LNCaP clone FGC (cell line): ENCODE results near the gene KIRREL3.

ENCODE experiments used
- DNase-seq: peaks from one replicate; pipeline ENCODE4 v3.0.0-alpha.2; 2011; ENCODE audit warnings: low read depth
- H3K4me3 ChIP-seq: 2 replicates; pipeline ENCODE4 v1.5.1; 2011; ENCODE audit warnings: mild to moderate bottlenecking, low read depth, low read length, control low read depth
- TF ChIP-seq, protein P1 (sequence below): IDR thresholded peaks from 2 replicates; pipeline ENCODE4 v1.5.1; 2012; ENCODE audit warnings: mild to moderate bottlenecking; ENCODE audit not compliant: control insufficient read depth, insufficient read depth; ENCODE audit errors: extremely low read depth

The KIRREL3 gene

DNA sequence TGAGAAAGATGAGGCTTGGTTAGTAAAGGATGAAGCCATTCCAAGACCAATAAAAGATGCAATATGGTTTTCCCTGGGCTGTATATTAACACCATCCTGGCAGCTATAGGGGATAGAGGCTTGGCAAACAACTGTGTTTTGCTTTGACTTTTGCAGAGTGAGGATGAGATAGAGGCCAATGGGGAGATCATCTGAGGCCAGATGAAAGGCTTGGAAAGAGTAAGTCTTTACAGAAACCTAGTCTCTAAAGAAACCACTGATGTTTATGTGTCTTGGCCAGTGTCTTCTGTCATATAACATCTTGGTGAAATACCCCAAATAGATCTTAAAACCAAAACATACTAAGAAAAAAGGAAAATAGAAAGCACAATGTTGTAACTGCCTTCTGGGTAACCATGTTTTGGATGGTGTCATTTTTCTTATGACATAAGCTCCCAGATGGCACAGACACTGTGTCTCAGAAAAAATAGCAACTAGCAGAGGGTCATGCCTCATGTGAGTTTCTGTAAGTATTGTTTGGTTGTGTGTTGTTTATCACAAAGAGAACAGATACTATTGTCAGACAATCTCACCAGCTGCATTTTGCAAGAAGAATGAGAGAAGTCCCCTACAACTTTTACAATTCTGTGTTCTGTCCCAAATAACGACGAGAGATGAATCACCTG is 339.7 kb downstream of the KIRREL3 start:
- TF ChIP-seq, protein P1, sequence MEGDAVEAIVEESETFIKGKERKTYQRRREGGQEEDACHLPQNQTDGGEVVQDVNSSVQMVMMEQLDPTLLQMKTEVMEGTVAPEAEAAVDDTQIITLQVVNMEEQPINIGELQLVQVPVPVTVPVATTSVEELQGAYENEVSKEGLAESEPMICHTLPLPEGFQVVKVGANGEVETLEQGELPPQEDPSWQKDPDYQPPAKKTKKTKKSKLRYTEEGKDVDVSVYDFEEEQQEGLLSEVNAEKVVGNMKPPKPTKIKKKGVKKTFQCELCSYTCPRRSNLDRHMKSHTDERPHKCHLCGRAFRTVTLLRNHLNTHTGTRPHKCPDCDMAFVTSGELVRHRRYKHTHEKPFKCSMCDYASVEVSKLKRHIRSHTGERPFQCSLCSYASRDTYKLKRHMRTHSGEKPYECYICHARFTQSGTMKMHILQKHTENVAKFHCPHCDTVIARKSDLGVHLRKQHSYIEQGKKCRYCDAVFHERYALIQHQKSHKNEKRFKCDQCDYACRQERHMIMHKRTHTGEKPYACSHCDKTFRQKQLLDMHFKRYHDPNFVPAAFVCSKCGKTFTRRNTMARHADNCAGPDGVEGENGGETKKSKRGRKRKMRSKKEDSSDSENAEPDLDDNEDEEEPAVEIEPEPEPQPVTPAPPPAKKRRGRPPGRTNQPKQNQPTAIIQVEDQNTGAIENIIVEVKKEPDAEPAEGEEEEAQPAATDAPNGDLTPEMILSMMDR: no peak
- no peak for DNase-seq
- H3K4me3 ChIP-seq: no peak overlapping the region

DNA sequence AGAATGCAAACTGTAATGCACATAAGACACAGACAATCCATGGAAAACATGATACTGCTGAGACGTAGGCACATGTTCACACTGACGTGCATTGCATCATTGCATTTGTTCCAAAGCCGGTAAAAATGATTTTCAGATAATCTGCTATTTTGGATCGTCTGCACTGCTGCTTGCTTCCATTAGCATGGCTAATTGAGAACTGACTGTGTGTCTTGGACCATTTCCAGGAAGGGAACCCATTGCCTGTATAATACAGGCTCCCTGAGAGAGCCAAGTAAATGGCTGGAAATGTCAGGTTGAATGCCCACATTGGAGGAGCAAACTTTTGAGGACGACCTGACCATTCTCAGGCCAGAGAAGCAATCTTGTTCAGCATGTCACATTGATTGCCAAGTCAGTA is 340.2 kb downstream of the KIRREL3 start:
- no peak for DNase-seq
- no peak overlapping the region for H3K4me3 ChIP-seq
- TF ChIP-seq, protein P1: no peak

DNA sequence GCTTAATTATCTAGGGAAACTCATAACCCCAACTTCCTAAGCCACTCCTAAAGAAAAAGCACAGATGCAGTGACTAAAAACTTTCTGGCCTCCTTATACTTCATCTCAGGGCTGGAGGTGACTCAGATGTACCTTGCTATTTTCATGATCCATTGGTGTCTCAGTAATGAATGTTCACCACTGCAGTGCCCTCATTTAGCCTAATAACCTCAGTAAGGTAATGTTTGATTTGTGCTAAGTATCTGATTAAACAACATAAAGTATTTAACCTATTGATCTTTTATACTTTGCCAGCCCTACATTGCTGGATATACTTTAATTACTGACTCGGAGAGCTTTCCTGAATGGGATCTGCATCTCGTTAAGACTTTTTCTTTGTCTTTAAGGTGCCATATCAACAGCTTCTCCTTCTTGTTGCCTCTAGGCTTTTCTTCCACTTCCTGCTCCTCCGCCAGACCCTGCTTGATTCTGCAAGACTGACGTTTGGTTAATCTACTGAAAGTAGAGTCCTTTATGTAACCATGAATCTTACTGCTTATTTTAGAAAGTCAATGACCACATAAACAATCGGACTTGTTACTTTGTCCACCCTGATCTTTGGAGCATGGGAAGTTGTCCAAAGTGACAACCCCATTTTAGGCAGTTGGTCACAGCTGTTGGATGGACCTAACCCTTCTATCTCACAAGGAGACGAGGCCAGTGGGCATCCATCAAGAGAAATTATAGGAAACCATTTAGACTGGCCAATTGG is 342.1 kb downstream of the KIRREL3 start:
- no peak for DNase-seq

DNA sequence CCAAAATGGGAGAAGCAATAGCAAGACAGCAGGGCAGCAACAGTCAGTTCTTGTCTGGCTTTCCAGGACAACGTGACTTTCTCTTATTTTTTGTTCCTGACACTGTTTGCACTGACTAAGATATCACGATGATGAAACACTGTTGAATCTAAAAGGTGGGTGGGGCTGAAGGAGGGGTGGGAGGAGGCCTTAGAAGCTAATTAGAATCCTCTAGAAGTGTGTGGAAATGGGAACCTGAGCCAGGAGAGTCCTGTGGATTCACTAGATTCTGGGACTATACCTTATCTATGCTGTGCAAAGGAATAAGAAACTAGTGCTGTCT is 344.8 kb downstream of the KIRREL3 start:
- TF ChIP-seq, protein P1: no peak
- no peak for DNase-seq

More for the DNA sequence above, 342.1 kb downstream of the KIRREL3 start:
- H3K4me3 ChIP-seq: no peak overlapping the region
- TF ChIP-seq, protein P1: no peak

DNA sequence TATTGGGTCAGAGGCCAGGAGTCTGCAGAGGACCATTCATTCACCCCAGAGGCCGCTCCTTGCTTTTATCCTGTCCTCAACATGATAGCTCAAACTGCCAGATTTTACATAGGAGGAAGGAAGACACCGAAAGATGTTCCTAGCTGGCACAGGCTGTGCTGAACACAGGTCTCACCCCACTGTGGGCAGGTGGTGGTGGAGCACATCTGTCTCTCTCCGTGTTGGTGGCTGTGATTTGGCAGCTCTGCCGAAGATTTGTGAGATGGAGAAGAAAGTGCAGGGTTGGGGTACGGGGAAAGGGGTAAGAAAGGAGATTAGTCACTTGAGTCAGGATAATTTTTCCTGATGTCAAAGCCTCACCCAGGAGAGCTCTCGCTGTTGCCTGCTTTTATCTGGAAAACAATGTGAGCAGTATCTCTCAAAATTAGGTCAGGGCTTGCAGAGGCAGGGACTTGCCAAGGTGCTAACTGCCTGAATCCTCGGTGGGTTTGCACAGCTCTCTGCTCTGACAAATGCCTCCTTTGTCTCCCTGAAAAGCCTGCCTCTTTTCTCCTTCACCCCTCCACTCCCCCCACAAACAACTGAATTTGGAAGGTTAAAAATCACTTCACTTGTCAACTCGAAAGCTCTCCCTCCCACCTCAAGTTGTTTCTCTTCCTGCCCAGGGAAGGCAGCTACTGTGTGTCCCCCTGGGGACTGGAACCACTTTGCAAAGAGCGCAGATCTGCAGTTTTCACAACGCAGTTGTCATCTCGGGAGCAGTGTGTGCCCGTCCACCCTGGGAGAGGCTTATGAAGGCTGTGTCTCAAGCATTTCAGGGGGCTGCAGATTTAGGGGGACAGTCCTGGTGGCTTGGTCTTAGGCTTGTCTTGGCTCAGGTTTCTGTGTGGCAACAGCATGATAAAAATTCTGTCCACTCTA is 345.4 kb downstream of the KIRREL3 start:
- no peak for DNase-seq
- TF ChIP-seq, protein P1: no peak
- no peak overlapping the region for H3K4me3 ChIP-seq

More for the DNA sequence above, 344.8 kb downstream of the KIRREL3 start:
- no peak overlapping the region for H3K4me3 ChIP-seq

DNA sequence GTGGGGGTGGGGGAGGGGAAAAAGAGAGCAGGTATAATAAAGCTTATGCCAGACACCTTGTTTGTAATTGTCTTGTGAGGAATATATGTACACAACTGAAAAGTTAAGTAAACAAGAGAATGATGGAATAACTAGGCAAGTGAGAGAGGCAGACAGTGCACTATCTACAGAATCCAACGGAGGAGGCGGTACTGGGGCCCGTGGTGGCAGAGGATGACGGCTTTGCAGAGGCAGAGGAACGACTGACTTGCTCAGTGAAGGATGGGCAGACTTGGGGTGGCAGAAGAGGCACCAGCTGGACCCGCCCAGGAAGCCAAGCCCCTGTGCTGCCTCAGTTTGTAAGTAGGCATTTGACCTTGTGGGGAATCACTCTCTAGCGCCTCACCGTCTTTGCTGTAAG is 347.5 kb downstream of the KIRREL3 start:
- no peak for DNase-seq
- TF ChIP-seq, protein P1: no peak

More for the DNA sequence above, 347.5 kb downstream of the KIRREL3 start:
- no peak overlapping the region for H3K4me3 ChIP-seq
